ENCODE results near the gene CHP2. TPM values are rescaled to one million over a fixed set of nuclear protein-coding genes. Genes with fewer than 3 reads are reported as not detected.

CHP2 gene
- total RNA-seq, 1 experiment from 2014 or later = not detected

Other genes with a start within 250 kb of the CHP2 start
- 4.4 and 19.3 TPM in 2 replicates for gene GGA2, start 244.5 kb upstream of the CHP2 start, total RNA-seq (2014; rRNA removed; shearing (Covaris generic))
- 23.7 and 27.5 TPM in 2 replicates for gene EARS2, start 197.7 kb upstream of the CHP2 start, total RNA-seq (2014; rRNA removed; shearing (Covaris generic))
- gene UBFD1, start 197.3 kb upstream of the CHP2 start, total RNA-seq (2014; rRNA removed; shearing (Covaris generic)) = 127 and 136 TPM in 2 replicates
- gene NDUFAB1, start 158.7 kb upstream of the CHP2 start, total RNA-seq (2014; rRNA removed; shearing (Covaris generic)) = 156 and 188 TPM in 2 replicates
- 14.4 and 16.1 TPM in 2 replicates for gene PALB2, start 113.7 kb upstream of the CHP2 start, total RNA-seq (2014; rRNA removed; shearing (Covaris generic))
- 63.4 and 116 TPM in 2 replicates for gene DCTN5, start 113.6 kb upstream of the CHP2 start, total RNA-seq (2014; rRNA removed; shearing (Covaris generic))
- gene PLK1, start 76.1 kb upstream of the CHP2 start, total RNA-seq (2014; rRNA removed; shearing (Covaris generic)) = 69.5 and 98.8 TPM in 2 replicates
- gene ERN2, start 41.8 kb upstream of the CHP2 start, total RNA-seq (2014; rRNA removed; shearing (Covaris generic)) = not detected in 2 replicates
- not detected in 2 replicates for gene PRKCB, start 81.0 kb downstream of the CHP2 start, total RNA-seq (2014; rRNA removed; shearing (Covaris generic))

All from M059J (cell line).